Caco-2 (cell line): ENCODE data around the gene ZDHHC19. TPM values are rescaled to one million over a fixed set of nuclear protein-coding genes. Genes with fewer than 3 reads are reported as not detected.

Experiments
- BruUV-seq: library from RNA; stranded (reverse); fragments of 400-500 nt; replicated peaks from 2 replicates; lab custom pipeline; 2021; lab: Mats Ljungman, UMichigan
- CTCF ChIA-PET: fragments of 300-600 bp; sonication (Branson Sonifier 250); formaldehyde crosslinking; loops from one replicate; lab custom pipeline; 2022; ENCODE audit warnings: antibody characterized with exemption; lab: Charles Lee
- POLR2A ChIA-PET: fragments of 300-600 bp; sonication (Branson Sonifier 250); formaldehyde crosslinking; loops from one replicate; lab custom pipeline; 2022; ENCODE audit warnings: antibody characterized with exemption; lab: Charles Lee
- DNase-seq, 2 experiments: peaks; one replicate each; pipeline versions ENCODE4 v3.0.0 to v3.0.0-alpha.2; 2020 to 2022
- H3K27me3 ChIP-seq: replicated peaks from 2 replicates; pipeline ENCODE4 v1.6.0; 2011; ENCODE audit warnings: low read length; ENCODE audit not compliant: control insufficient read depth, insufficient read depth
- H3K36me3 ChIP-seq: 2 replicates; pipeline ENCODE4 v1.5.1; 2011; ENCODE audit warnings: low read length; ENCODE audit not compliant: control insufficient read depth, insufficient read depth
- H3K4me1 ChIP-seq: fragments of 250-450 bp; sonication (Bioruptor Pico); 2 replicates; pipeline ENCODE4 v1.5.1; 2020; ENCODE audit warnings: mild to moderate bottlenecking
- H3K4me3 ChIP-seq: 2 replicates; pipeline ENCODE4 v1.5.1; 2011; ENCODE audit warnings: low read depth, mild to moderate bottlenecking, control low read depth, low read length
- H3K9me3 ChIP-seq: fragments of 250-450 bp; sonication (Bioruptor Pico); 2 replicates; pipeline ENCODE4 v1.5.1; 2020; ENCODE audit warnings: mild to moderate bottlenecking, moderate library complexity
- H3K27ac Mint-ChIP-seq: one replicate; pipeline ENCODE4 v1.8.0; 2022; ENCODE audit warnings: mixed read lengths; ENCODE audit not compliant: unreplicated experiment
- H3K27me3 Mint-ChIP-seq: one replicate; pipeline ENCODE4 v1.8.0; 2022; ENCODE audit warnings: mixed read lengths; ENCODE audit not compliant: insufficient read depth, unreplicated experiment
- H3K36me3 Mint-ChIP-seq: one replicate; pipeline ENCODE4 v1.8.0; 2022; ENCODE audit warnings: mild to moderate bottlenecking, mixed read lengths; ENCODE audit not compliant: insufficient read depth, unreplicated experiment
- H3K4me1 Mint-ChIP-seq: one replicate; pipeline ENCODE4 v1.8.0; 2022; ENCODE audit warnings: low read depth, mixed read lengths; ENCODE audit not compliant: unreplicated experiment
- H3K4me3 Mint-ChIP-seq: one replicate; pipeline ENCODE4 v1.8.0; 2022; ENCODE audit warnings: mild to moderate bottlenecking, moderate library complexity, mixed read lengths; ENCODE audit not compliant: unreplicated experiment
- H3K9me3 Mint-ChIP-seq: one replicate; pipeline ENCODE4 v1.8.0; 2022; ENCODE audit warnings: mixed read lengths; ENCODE audit not compliant: unreplicated experiment
- intact Hi-C: fragments of 100-400 bp; cut with micrococcal nuclease; formaldehyde crosslinking; loops from one replicate; pipeline ENCODE4 v1.10.0; 2022; ENCODE audit not compliant: unreplicated experiment
- total RNA-seq: library from RNA; stranded (reverse); gene quantifications from 2 replicates; pipeline ENCODE4 v1.2.3, GENCODE V29; 2022
- TF ChIP-seq, protein P1 (sequence below), 2 experiments: fragments of 200-600 bp in 1 of 2; IDR thresholded peaks; 1 replicate in 1 of 2; 2 replicates in 1 of 2; pipeline versions ENCODE4 v1.5.1 to v1.8.0; 2011 to 2022; ENCODE audit warnings: antibody characterized with exemption in 1 of 2, control low read depth in 1 of 2, inconsistent platforms in 1 of 2, low read depth in 1 of 2, low read length in 1 of 2, mild to moderate bottlenecking in 1 of 2, moderate library complexity in 1 of 2; ENCODE audit not compliant: insufficient read depth in 1 of 2, severe bottlenecking in 1 of 2, unreplicated experiment in 1 of 2

ZDHHC19 gene
- total RNA-seq, 1 experiment from 2014 or later, result not detected

DNA sequence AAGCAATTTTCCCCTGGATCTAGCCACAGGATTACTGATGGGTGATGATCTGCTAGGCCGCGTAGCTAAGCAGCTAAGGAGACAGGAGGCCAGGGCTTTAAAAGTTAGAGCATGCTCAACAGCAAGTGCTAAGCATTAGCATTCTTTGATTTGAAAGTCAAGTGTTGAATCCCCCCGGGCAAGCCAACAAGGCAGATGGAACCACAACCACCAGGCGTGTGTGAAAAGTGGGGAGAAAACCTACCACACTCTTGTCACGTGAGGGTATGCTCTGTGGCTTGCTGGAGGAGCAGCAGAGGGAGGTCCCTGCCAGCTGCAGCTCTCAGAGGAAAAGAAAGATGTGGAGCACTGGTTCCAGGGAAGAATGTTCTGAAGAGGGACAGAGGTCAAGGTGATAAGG is 26.0 kb upstream of the ZDHHC19 start:
- no peaks in the 10 kb centered on the region for H3K27me3 Mint-ChIP-seq
- Histone ChIP-seq H3K27me3 (no peaks in the 10 kb centered on the region), H3K36me3 (no peaks in the 10 kb centered on the region), H3K9me3 (no peaks in the 10 kb centered on the region), H3K4me1 (no peaks in the 10 kb centered on the region), H3K4me3 (no peak overlapping the region)
- no TSS peak for BruUV-seq
- TF ChIP-seq, protein P1, sequence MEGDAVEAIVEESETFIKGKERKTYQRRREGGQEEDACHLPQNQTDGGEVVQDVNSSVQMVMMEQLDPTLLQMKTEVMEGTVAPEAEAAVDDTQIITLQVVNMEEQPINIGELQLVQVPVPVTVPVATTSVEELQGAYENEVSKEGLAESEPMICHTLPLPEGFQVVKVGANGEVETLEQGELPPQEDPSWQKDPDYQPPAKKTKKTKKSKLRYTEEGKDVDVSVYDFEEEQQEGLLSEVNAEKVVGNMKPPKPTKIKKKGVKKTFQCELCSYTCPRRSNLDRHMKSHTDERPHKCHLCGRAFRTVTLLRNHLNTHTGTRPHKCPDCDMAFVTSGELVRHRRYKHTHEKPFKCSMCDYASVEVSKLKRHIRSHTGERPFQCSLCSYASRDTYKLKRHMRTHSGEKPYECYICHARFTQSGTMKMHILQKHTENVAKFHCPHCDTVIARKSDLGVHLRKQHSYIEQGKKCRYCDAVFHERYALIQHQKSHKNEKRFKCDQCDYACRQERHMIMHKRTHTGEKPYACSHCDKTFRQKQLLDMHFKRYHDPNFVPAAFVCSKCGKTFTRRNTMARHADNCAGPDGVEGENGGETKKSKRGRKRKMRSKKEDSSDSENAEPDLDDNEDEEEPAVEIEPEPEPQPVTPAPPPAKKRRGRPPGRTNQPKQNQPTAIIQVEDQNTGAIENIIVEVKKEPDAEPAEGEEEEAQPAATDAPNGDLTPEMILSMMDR (IDR thresholded peaks at IDR 0.05; ENCODE audit: insufficient read depth in 1 of 2, low read depth in 1 of 2, low read length in 1 of 2, severe bottlenecking in 1 of 2, unreplicated experiment in 1 of 2), result no peak
- no peaks in the 10 kb centered on the region for H3K9me3 Mint-ChIP-seq
- H3K4me3 Mint-ChIP-seq, result no peak overlapping the region
- H3K36me3 Mint-ChIP-seq, result peaks cover 31% of the 10 kb centered on the region
- H3K27ac Mint-ChIP-seq, result no peak overlapping the region
- POLR2A ChIA-PET, result no interaction called here
- no peaks in the 10 kb centered on the region for H3K4me1 Mint-ChIP-seq
- CTCF ChIA-PET, result no interaction called here
- intact Hi-C loops, result no loop called here
- no peak for DNase-seq

DNA sequence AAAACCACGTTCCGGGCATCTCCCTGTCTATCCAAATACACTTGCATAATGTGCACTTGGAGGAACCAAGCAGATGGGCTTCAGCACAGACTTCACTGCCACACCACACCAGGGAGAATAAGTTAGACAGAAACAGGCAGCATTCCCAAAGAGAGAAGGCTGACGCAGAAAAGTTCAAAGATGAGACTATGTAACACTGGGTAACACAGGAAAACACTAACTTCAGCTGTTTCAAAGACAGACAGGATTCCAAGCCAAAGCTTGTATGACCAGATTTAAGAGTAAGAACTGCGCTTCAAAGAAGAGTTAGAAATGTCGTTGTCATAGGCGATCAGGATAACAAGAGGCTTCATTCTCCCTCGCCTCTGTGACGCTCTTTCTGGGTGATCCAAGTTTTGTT is 25.0 kb upstream of the ZDHHC19 start:
- Histone ChIP-seq H3K36me3 (no peaks in the 10 kb centered on the region), H3K9me3 (no peaks in the 10 kb centered on the region), H3K27me3 (no peaks in the 10 kb centered on the region), H3K4me3 (no peak overlapping the region), H3K4me1 (no peaks in the 10 kb centered on the region)
- POLR2A ChIA-PET, result no interaction called here
- Mint-ChIP-seq H3K4me1 (no peaks in the 10 kb centered on the region), H3K27ac (no peak overlapping the region), H3K4me3 (no peak overlapping the region), H3K9me3 (no peaks in the 10 kb centered on the region), H3K27me3 (no peaks in the 10 kb centered on the region), H3K36me3 (peaks cover 26% of the 10 kb centered on the region)
- no peak for DNase-seq
- no TSS peak for BruUV-seq
- intact Hi-C loops, result no loop called here
- CTCF ChIA-PET, result no interaction called here
- TF ChIP-seq, protein P1 (IDR thresholded peaks at IDR 0.05; ENCODE audit: insufficient read depth in 1 of 2, low read depth in 1 of 2, low read length in 1 of 2, severe bottlenecking in 1 of 2, unreplicated experiment in 1 of 2), result no peak

GRCh38 chr3:196235452-196236122 is 24.4 kb upstream of the ZDHHC19 start:
- peaks cover 24% of the 10 kb centered on the region for H3K36me3 Mint-ChIP-seq
- TSS peak; percentile 8 for BruUV-seq
- no peaks in the 10 kb centered on the region for H3K27me3 ChIP-seq
- no peak for DNase-seq
- H3K4me1 ChIP-seq, result no peaks in the 10 kb centered on the region
- H3K4me1 Mint-ChIP-seq, result no peaks in the 10 kb centered on the region
- H3K4me3 Mint-ChIP-seq, result no peak overlapping the region
- CTCF ChIA-PET, result no interaction called here
- no peak overlapping the region for H3K27ac Mint-ChIP-seq
- H3K9me3 ChIP-seq, result no peaks in the 10 kb centered on the region
- POLR2A ChIA-PET, result no interaction called here
- intact Hi-C loops, result no loop called here
- no peak overlapping the region for H3K4me3 ChIP-seq
- H3K9me3 Mint-ChIP-seq, result no peaks in the 10 kb centered on the region
- H3K36me3 ChIP-seq, result no peaks in the 10 kb centered on the region
- TF ChIP-seq, protein P1 (IDR thresholded peaks at IDR 0.05; ENCODE audit: insufficient read depth in 1 of 2, low read depth in 1 of 2, low read length in 1 of 2, severe bottlenecking in 1 of 2, unreplicated experiment in 1 of 2), result no peak
- no peaks in the 10 kb centered on the region for H3K27me3 Mint-ChIP-seq
